Ovary (tissue), 3 donors: ENCODE measurements around the gene NOL3.

Source experiments
- CTCF ChIP-seq, 3 donors: fragments of 450-650 bp in 2 of 3; fragments of 200-600 bp in 1 of 3; IDR thresholded peaks; one replicate each; pipeline versions ENCODE4 v1.5.1 to v1.8.0; 2016 to 2022; ENCODE audit warnings: antibody characterized with exemption in 3 of 3, mild to moderate bottlenecking in 1 of 3
- POLR2A ChIP-seq: fragments of 450-650 bp; IDR thresholded peaks from one replicate; pipeline ENCODE4 v1.6.1; 2017; ENCODE audit warnings: antibody characterized with exemption, mild to moderate bottlenecking, moderate library complexity
- donor health status: DM: no; HTN: no; CAD: no.

GRCh38 chr16:67206838-67207248 is 36.5 kb downstream of the NOL3 start:
- TF ChIP-seq CTCF (IDR thresholded peaks at IDR 0.05) (no peak), POLR2A (no peak)
